Middle frontal gyrus (tissue), 1 donor: ENCODE measurements around the gene RMI2.

Experiments
- DNase-seq: peaks from one replicate; pipeline ENCODE4 v3.0.0-alpha.2; 2015; ENCODE audit warnings: low spot score; ENCODE audit errors: extremely low spot score

The RMI2 gene

DNA sequence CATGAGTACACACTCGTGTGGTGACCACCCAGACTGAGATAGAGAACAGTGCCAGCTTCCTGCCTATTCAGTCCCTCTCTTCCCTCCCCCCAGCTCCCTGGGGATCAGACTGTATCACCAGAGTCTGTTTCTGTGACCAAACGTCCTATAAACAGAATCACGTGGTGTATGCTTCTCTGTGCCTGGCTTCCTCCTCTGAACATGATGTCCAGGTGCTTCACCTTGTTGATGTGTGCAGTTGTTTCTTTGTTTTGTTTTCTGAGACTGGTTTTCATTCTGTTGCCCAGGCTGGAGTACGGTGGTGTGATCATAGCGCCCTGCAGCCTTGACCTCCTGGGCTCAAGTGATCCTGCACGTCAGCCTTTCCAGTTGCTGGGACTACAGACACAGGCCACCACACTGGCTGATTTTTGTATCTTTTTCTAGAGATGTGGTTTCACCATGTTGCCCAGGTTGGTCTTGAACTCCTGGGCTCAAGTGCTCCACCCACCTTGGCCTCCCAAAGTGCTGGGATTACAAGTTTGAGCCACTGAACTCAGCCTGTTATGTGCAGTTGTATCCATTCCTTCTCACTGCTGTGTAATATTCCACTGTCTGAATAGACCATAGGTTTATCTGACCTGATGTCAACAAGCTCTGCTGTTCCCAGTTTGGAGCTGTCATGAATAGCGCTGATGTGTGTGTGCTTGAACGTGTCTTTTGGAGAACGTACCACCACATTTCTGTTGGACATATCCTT lies 35.2 kb upstream of the RMI2 start:
- no peak for DNase-seq

DNA sequence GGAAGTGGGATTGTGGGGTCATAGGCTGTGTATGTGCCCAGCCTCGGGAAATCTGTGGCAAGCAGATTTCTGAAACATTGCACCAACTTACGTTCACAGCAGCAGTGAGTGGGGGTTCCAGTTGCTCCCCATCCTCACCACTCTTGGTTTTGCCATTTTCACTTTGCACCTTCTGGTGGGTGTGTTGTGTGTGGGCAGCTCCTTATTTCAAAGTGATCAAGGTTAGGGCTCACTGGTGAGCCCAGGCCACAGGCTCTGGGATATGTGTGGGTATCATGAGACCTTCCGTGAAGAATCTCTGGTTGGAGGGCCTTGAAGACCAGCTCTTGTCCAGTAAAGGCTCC lies 34.7 kb upstream of the RMI2 start:
- no peak for DNase-seq

DNA sequence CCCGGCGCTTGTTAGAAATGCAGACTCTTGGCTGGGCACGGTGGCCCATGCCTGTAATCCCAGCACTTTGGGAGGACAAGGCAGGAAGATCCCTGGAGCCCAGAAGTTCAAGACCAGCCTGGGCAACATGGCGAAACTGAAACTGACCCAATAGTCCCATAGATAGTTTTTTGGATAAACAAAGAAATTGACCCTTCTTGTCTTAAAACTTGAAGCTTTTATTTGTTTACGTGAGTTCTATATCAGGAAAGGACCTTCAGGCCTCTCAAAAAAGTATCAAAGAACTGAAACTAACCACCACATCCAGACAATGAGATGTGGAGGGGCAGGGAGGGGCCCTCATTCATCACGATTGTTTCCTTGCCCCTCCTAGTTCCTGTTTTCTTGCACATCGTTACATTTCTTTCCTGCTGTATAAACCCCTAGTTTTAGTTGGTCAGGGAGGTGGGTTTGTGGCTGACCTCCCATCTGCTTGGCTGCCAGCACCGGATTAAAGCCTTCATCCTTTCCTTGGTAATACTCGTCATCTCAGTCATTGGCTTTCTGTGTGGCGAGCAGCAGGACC lies 34.2 kb upstream of the RMI2 start:
- no peak for DNase-seq

GRCh38 chr16:11312718-11313492 lies 32.4 kb upstream of the RMI2 start:
- DNase-seq: no peak

DNA sequence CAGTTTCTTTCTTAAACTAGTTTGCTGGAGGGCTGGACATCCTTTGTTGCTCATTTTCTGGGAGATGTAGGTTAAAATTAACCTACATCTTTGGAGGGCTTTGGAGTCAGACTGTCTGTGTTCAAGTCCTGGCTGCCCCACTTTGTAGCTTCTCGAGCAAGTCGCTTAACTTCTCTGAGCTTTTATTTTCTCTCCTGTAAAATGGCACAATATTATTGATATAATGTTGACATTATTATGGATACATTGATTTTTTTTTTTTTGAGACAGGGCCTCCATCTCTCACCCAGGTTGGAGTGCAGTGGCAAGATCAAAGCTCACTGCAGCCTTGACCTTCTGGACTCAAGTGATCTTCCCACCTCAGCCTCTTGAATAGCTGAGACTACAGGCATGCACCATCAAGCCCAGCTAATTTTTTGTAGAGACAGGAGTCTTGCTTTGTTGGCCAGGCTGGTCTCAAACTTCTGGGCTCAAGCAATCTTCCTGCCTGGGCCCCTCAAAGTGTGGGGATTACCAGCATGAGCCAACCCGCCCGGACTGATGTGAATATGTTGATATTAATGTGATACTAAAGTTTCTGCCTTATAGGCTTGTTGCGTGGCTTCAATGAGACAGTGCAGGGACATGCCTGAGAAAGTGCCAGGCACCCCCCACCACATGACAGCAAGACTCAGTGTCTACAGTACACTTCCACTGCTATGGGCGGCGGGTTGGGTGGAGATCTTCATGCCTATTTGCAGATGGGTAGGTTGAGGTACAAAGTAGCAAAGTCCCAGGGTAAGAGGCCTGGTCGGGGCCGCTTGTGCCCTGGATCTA lies 31.6 kb upstream of the RMI2 start:
- no peak for DNase-seq

GRCh38 chr16:11314309-11314894 lies 30.9 kb upstream of the RMI2 start:
- DNase-seq: no peak

- DNase-seq: no peak
Observed at GRCh38 chr16:11315510-11315909, 29.7 kb upstream of the RMI2 start.

GRCh38 chr16:11316331-11317015 lies 28.8 kb upstream of the RMI2 start:
- DNase-seq: no peak

DNA sequence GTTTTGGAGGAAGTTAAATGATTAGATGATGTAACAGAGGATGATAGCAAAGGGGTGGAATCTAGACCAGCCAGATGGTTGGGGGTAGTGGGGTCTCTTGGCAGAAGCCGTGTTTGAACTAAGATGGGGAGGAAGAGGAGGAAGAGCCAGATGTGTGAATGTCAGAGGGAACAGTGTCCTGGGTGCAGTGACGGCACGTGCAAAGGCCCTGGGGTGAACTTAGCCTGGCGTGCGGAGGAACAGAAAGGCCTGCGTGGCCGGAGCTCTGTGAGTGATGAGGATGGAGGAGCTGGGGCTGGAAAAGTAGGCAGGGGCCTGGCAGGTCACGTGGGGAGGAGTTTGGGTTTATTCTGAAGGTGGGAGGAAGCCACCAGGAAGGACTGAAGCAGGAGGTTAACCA lies 26.4 kb upstream of the RMI2 start:
- DNase-seq: no peak

GRCh38 chr16:11319529-11320146 lies 25.6 kb upstream of the RMI2 start:
- no peak for DNase-seq

DNA sequence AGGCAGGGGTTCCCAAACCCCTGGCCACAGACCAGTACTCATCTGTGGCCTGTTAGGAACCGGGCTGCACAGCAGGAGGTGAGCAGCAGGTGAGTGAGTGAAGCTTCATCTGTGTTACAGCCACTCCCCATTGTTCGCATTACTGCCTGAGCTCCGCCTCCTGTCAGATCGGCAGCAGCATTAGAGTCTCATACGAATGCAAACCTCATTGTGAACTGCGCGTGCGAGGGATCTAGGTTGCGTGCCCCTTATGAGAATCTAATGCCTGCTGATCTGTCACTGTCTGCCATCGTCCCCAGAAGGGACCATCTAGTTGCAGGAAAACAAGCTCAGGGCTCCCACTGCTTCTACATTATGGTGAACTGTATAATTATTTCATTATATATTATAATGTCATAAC lies 25.1 kb upstream of the RMI2 start:
- DNase-seq: no peak

DNA sequence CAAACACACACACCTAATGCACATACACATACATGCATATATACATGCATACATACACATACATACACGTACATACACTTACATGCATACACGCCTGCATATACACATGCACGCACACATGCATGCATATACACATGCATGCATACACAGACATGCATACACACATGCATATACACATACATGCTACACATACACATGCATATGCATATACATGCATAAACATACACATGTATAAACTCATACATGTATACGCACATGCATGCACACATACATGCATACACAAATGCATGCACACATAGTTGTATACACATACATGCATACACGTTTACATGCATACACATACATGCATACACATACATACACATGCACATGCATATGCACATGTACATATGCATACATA lies 23.6 kb upstream of the RMI2 start:
- no peak for DNase-seq

DNA sequence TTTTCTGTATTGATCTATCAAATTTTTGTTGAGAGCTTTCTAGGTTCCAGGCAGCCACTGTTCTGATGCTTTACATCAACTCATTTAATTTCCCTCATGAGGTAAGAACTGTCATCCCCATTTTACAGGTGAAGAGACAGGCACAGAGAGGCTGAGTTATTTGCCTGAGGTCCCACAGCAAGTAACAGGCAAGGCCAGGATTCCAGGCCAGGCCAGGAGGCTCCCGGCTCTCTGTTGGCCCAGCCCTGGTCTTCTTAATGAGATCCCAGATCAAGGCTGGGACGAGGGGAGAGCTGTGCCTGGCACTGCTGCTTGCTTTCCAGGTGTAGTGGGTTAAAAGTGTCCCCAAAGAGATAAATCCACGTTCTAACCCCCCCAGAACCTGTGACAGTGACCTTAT lies 22.4 kb upstream of the RMI2 start:
- no peak for DNase-seq

- no peak for DNase-seq
Observed at GRCh38 chr16:11323551-11324336, 21.5 kb upstream of the RMI2 start.

GRCh38 chr16:11325404-11326083 lies 19.7 kb upstream of the RMI2 start:
- DNase-seq: no peak

DNA sequence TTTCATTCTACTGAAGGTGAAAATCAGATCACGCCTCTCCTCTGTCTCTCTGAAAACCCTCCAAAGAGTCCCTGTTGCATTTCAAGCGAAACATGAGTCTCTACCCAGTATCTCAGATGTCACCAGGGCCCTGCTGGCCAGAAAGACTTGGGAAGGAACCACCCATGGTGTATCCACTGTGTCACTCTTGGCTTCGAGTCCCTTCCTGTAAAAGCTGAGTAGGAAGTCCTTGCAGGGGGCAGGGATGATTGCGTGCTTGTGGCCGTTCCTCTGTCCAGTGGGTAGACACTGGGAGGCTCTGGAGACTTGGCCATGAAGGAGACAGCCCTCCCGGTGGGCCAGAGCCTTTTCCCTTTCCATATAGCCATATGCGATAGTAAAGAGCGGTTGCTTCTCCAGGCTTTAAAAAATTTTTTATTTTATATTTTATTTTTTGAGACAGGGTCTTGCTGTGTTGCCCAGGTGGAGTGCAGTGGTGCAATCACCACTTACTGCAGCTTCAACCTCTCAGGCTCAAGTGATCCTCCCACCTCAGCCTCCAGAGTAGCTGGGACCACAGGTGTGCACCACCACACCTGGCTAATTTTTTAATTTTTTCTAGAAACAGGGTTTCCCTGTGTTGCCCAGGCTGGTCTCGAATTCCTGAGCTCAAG lies 19.0 kb upstream of the RMI2 start:
- no peak for DNase-seq

DNA sequence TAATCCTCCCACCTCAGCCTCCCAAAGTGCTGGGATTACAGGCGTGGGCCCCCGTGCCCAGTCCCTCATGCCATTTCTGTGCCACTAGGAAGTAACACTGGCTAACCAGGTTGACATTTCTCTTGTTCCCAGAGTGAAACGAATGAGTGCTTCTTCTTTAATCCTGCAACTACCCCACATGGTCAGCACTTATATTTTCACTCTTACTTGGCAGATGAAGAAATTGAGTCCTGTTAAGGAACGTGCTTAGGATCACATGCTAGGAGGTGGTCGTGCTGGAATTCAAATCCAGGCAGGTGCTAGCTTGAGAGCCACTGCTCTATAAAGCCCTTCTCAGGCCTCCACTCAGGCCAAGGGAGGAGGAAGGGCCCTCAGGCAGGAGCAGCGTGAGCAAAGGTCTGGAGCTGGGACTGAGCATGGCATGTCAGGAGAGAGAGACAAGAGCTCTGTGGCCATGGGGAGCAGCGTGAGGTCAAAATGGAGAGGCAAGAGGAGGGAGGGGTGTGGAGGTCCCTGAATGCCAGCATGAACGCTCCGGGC lies 18.5 kb upstream of the RMI2 start:
- no peak for DNase-seq
